ENCODE measurements around the gene SHISA7. TPM values are rescaled to one million over a fixed set of nuclear protein-coding genes. Genes with fewer than 3 reads are reported as not detected.
"Not testable (repeated sequence)": the region's sequence is repeated elsewhere in the genome, so short reads cannot be mapped to it uniquely, and the experiment has no call there.

Gene SHISA7
- total and polyA plus RNA-seq, 7 donors, result 0.04 to 0.41 (median 0.32) TPM; not detected in 3

GRCh38 chr19:55426042-55426441 is 17.1 kb downstream of the SHISA7 start:
- 52 to 79% methylated on average over 2 of the region's 2 CpGs for WGBS, 2 donors
- Histone ChIP-seq H3K27me3 (peaks cover 16 to 48% (median 45%) of the 10 kb centered on the region in 3 donors), H3K4me3 (no peak overlapping the region), H3K27ac (peak overlapping the region in 1 of 4 donors; percentile 35), H3K4me1 (no peaks in the 10 kb centered on the region), H3K9me3 (no peaks in the 10 kb centered on the region), H3K36me3 (no peaks in the 10 kb centered on the region)
- no peak for TF ChIP-seq EP300 (IDR thresholded peaks at IDR 0.05)
- TF ChIP-seq POLR2AphosphoS5 (IDR thresholded peaks at IDR 0.05), result no peak
- TF ChIP-seq CTCF (IDR thresholded peaks at IDR 0.05), result no peak
- no peak for DNase-seq
- intact Hi-C loops (cut with DNase I), result no loop called here

DNA sequence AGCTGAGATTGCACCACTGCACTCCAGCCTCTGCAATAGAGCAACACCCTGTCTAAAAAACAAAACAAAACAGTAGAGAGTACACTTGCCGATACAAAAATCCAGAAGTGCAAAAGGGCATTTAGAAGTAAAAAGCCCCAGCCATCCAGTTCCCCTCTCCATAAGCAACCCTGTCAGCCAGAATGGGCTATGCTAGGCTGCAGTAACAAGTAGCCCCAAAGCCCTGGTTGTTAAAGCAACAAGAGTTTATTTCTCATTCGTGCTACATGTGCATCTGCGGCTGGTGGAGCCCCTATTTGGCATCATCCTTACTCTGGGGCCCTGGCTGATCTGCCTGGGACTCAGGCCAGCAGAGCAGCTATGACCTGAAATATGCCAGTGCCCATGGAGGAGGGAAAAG is 18.6 kb downstream of the SHISA7 start:
- no peaks in the 10 kb centered on the region for H3K36me3 ChIP-seq
- no peak overlapping the region for H3K4me3 ChIP-seq
- H3K4me1 ChIP-seq, result no peaks in the 10 kb centered on the region
- no peaks in the 10 kb centered on the region for H3K9me3 ChIP-seq
- no peak for TF ChIP-seq CTCF (IDR thresholded peaks at IDR 0.05)
- TF ChIP-seq POLR2AphosphoS5 (IDR thresholded peaks at IDR 0.05), result no peak
- TF ChIP-seq POLR2A (IDR thresholded peaks at IDR 0.05), result no peak
- no peak for TF ChIP-seq EP300 (IDR thresholded peaks at IDR 0.05)
- H3K27ac ChIP-seq, result no peak overlapping the region
- intact Hi-C loops (cut with DNase I), result no loop called here
- peaks cover 6 to 38% (median 29%) of the 10 kb centered on the region in 3 donors for H3K27me3 ChIP-seq
- WGBS, 2 donors, result 83 to 90% methylated on average over 3 of the region's 3 CpGs
- no peak for DNase-seq

- H3K4me1 ChIP-seq, result no peaks in the 10 kb centered on the region
- H3K36me3 ChIP-seq, result no peaks in the 10 kb centered on the region
- no peak overlapping the region for H3K4me3 ChIP-seq
- H3K27me3 ChIP-seq, result peaks cover 0 to 33% (median 18%) of the 10 kb centered on the region in 3 donors
- no peak for DNase-seq
- H3K27ac ChIP-seq, result no peak overlapping the region
- H3K9me3 ChIP-seq, result no peaks in the 10 kb centered on the region
- TF ChIP-seq POLR2AphosphoS5 (IDR thresholded peaks at IDR 0.05), result no peak
- WGBS, 2 donors, result 69 to 79% methylated on average over 13 of the region's 13 CpGs
- intact Hi-C loops (cut with DNase I), result no loop called here
These were observed 19.7 kb downstream of the SHISA7 start for GRCh38 chr19:55423225-55424005.

DNA sequence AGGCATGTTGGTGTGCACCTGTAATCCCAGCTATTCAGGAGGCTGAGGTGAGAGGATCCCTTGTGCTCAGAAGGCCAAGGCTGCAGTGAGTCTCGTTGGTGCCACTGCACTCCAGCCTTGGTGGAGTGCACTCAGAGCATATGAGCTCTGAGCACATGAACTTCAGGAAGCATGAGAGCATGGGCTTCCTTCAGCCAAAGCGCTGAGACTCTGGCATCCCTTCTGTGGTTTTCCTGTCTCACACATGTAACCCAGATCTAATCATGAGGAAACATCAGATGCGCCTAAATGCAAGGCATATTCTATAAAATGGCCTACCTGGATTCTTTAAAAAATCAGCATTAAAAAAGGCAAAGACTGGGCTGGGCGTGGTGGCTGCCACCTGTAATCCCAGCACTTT is 21.8 kb downstream of the SHISA7 start:
- H3K4me3 ChIP-seq; DNase-seq; intact Hi-C loops (cut with DNase I); H3K36me3 ChIP-seq; H3K9me3 ChIP-seq; H3K27ac ChIP-seq; H3K4me1 ChIP-seq: not testable (repeated sequence)
- H3K27me3 ChIP-seq, result peaks cover 0 to 24% (median 11%) of the 10 kb centered on the region in 3 donors
- WGBS, 2 donors, result 42 to 66% methylated on average over 4 of the region's 4 CpGs

- H3K4me1 ChIP-seq, result no peaks in the 10 kb centered on the region
- no peak for DNase-seq
- no peak overlapping the region for H3K27ac ChIP-seq
- H3K4me3 ChIP-seq, result no peak overlapping the region
- no peaks in the 10 kb centered on the region for H3K36me3 ChIP-seq
- 66 to 82% methylated on average over 5 of the region's 5 CpGs for WGBS, 2 donors
- peaks cover 0 to 24% (median 9%) of the 10 kb centered on the region in 3 donors for H3K27me3 ChIP-seq
- intact Hi-C loops (cut with DNase I), result loop anchor here (10.0 kb wide), 1 partner anchor 275 kb away; the partner anchor contains the start of gene TNNT1
- TF ChIP-seq POLR2A (IDR thresholded peaks at IDR 0.05), result no peak
- no peak for TF ChIP-seq CTCF (IDR thresholded peaks at IDR 0.05)
- TF ChIP-seq EP300 (IDR thresholded peaks at IDR 0.05), result no peak
- TF ChIP-seq POLR2AphosphoS5 (IDR thresholded peaks at IDR 0.05), result no peak
- no peaks in the 10 kb centered on the region for H3K9me3 ChIP-seq
These were observed 23.4 kb downstream of the SHISA7 start for GRCh38 chr19:55419624-55420236.
